GM18951 (cell line): Measurements from ENCODE around the gene ZC3H7A.

Experiments
- POLR2A ChIP-seq: IDR thresholded peaks from 4 replicates; pipeline ENCODE4 v1.6.1; 2011; ENCODE audit warnings: mild to moderate bottlenecking; ENCODE audit not compliant: insufficient read length, insufficient read depth; ENCODE audit errors: extremely low read depth
- in situ Hi-C: fragments of 300-500 bp; cut with MboI; formaldehyde crosslinking; loops from one replicate; pipeline ENCODE4 v1.12.0; 2022; ENCODE audit warnings: low sequenced_read_pairs, mixed read lengths, inconsistent platforms; ENCODE audit not compliant: unreplicated experiment

ZC3H7A gene

DNA sequence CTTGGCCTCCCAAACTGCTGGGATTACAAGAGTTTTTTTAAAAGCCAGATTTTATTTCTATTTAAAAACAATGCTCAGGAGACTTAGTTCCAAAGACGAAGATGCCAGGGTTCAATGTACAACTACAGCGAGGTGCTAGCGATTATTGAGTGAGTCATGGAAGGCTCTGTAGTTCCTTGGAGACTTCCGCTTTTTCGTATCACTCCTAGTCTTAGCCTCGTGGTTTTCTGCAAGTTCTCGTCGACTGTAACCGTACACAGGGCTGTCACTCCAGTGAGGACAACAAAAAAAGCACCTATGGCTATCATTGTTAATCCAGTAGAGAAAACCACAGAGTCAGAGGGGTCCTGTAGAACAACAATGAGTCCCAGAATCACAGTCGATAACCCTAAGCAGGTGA lies 22.7 kb upstream of the ZC3H7A start:
- in situ Hi-C loops = loop anchor here (25.0 kb wide), 2 partner anchors 407 to 857 kb away; no protein-coding TSS in a partner anchor
- no peak for TF ChIP-seq POLR2A

GRCh38 chr16:11818970-11819369 lies 21.9 kb upstream of the ZC3H7A start:
- in situ Hi-C loops = loop anchor here (25.0 kb wide), 2 partner anchors 407 to 857 kb away; no protein-coding TSS in a partner anchor

DNA sequence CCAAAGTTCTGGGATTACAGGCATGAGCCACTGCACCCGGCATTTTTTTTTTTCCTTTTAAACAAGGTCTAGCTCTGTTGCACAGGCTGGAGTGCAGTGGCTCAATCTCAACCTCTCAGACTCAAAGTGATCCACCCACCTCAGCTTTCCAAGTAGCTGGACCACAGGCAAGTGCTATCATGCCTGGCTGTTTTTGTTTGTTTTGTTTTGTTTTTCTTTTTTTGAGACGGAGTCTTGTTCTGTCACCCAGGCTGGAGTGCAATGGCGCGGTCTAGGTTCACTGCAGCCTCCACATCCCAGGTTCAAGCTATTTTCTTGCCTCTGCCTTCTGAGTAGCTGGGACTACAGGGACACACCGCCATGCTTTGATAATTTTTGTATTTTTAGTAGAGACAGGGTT lies 19.1 kb upstream of the ZC3H7A start:
- in situ Hi-C loops = loop anchor here (25.0 kb wide), 2 partner anchors 404 to 854 kb away; no protein-coding TSS in a partner anchor
- no peak for TF ChIP-seq POLR2A

- in situ Hi-C loops = loop anchor here (25.0 kb wide), 2 partner anchors 402 to 852 kb away; no protein-coding TSS in a partner anchor
Measured at GRCh38 chr16:11814800-11815199, 17.7 kb upstream of the ZC3H7A start.

- no peak for TF ChIP-seq POLR2A
- in situ Hi-C loops = loop anchor here (25.0 kb wide), 2 partner anchors 394 to 844 kb away; no protein-coding TSS in a partner anchor
Measured at GRCh38 chr16:11806721-11807120, 9.7 kb upstream of the ZC3H7A start.

DNA sequence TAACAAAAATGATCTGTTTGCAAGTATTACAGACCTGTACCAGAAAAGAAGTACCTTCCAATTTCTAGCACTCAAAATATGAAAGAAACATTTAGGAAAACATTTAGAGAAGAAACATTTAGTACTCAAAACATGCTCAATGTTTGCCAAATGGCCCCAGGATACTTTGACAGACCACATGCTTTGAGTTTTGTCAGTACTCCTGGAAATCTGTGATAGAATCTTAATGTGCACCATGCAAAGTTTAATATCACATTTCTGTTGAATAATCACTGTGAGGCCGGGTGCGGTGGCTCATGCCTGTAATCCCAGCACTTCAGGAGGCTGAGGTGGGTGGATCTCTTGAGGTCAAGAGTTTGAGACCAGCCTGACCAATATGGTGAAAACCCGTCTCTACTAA lies 8.5 kb upstream of the ZC3H7A start:
- in situ Hi-C loops = loop anchor here (25.0 kb wide), 2 partner anchors 393 to 843 kb away; no protein-coding TSS in a partner anchor
- no peak for TF ChIP-seq POLR2A

DNA sequence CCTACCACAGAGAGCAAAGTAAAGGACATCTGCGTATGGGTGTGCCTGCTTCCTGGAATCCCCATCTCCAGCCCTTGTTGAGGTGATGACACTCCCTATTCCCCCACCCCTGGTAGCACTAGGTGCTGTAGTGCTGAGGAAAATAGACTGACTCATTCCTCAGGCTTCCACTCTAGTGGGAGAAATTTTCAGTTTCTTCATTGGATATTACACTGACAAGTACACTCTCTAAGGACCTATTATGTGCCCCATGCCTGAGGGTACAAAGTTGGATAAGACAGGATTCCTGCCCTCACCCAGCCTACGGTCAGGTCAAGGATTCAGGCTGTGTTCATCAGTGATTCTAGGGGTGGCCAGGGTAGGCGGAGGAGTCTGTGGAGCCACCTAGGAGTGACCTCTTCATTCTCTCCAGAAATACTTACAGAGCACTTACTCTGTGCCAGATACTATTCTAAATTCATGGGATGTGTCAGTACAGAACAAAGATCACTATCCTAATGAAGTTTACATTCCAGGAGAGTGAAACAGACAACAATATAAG lies 4.5 kb upstream of the ZC3H7A start:
- no peak for TF ChIP-seq POLR2A
- in situ Hi-C loops = loop anchor here (25.0 kb wide), 2 partner anchors 389 to 839 kb away; no protein-coding TSS in a partner anchor

DNA sequence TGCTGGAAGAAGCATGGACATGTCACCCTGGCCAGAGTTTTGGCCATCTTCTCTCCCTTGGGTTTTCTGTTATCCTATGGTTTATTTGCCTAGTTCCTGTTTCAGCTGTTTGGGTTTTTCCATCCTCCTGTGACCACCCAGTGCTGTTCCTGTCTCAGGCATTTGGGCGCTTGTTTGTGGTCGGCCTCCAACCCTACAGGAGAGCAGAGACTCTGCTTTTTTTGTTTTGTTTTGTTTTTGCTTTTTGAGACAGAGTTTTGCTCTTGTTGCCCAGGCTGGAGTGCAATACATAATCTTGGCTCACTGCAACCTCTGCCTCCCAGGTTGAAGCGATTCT lies 3.3 kb upstream of the ZC3H7A start:
- in situ Hi-C loops = loop anchor here (25.0 kb wide), 2 partner anchors 388 to 838 kb away; no protein-coding TSS in a partner anchor

DNA sequence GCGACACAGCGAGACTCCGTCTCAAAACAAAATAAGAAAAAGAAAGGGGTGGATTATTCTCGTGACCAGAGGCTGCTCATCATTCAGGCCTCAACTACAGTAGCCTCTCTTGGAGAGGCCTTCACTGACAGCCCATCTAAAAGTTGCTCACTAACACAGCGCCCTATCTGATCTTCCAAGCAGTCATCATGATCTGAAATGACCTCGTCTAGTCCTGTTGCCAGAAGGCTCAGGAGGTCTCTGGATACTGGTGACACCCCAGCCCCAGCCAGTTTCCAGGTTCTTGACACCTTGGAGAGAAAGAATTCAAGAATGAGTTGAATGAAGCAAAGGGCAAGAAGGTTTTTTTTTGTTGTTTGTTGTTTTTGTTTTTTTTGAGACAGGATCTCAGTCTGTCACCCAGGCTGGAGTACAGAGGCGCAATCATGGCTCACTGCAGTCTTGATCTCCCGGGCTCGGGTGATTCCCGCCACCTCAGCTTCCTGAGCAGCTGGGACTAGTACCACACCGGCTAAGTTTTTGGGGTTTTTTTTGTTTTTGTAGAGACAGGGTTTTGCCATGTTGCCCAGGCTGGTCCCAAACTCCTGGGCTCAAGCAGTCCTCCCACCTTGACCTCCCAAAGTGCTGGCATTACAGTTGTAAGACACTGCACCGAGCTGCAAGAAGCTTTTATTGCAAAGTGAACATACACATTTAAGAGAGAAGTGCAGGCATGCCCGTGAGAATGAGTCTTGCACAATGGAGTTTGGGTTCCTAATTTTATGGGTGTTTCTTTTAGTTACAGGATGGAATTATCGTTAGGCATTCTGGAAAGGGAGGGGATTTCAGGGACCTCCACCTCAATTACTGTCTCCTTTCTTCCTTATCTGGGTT lies 2.7 kb upstream of the ZC3H7A start:
- in situ Hi-C loops = loop anchor here (25.0 kb wide), 2 partner anchors 387 to 837 kb away; no protein-coding TSS in a partner anchor
- no peak for TF ChIP-seq POLR2A

More for the DNA sequence above, 3.3 kb upstream of the ZC3H7A start:
- no peak for TF ChIP-seq POLR2A

DNA sequence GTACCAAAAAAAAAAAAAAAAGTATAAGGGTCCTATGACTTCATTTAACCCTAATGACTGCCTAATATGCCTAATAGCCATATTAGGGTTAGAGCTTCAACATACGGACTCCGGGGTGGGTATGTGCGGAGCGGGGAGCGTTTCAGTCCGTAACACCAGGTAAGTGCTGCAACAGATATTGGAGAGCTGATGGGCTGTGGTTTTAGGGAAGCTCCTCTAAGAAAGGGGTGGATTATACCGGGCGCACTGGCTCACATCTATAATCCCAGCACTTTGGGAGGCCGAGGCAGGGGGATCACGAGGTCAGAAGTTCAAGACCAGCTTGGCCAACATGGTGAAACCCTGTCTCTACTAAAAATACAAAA lies 1.9 kb upstream of the ZC3H7A start:
- TF ChIP-seq POLR2A = no peak
- in situ Hi-C loops = no loop called here

DNA sequence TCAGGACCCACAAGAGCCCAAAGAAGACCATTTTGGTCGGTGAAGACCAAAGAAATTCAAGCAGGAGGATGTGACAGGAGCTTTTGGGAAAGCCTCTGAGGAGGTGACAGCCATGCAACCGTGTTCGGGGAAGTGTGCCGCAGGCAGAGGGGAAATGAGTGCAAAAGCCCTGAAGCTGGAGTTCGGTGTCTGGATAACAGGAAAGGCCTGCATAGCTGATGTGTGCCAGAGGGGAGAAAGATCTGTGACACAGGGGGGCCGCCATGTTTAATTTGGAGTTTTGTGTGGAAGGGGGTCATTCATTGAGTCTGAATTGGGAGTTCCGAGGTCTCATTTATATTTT lies 870 bp upstream of the ZC3H7A start:
- in situ Hi-C loops = no loop called here
- TF ChIP-seq POLR2A = no peak

DNA sequence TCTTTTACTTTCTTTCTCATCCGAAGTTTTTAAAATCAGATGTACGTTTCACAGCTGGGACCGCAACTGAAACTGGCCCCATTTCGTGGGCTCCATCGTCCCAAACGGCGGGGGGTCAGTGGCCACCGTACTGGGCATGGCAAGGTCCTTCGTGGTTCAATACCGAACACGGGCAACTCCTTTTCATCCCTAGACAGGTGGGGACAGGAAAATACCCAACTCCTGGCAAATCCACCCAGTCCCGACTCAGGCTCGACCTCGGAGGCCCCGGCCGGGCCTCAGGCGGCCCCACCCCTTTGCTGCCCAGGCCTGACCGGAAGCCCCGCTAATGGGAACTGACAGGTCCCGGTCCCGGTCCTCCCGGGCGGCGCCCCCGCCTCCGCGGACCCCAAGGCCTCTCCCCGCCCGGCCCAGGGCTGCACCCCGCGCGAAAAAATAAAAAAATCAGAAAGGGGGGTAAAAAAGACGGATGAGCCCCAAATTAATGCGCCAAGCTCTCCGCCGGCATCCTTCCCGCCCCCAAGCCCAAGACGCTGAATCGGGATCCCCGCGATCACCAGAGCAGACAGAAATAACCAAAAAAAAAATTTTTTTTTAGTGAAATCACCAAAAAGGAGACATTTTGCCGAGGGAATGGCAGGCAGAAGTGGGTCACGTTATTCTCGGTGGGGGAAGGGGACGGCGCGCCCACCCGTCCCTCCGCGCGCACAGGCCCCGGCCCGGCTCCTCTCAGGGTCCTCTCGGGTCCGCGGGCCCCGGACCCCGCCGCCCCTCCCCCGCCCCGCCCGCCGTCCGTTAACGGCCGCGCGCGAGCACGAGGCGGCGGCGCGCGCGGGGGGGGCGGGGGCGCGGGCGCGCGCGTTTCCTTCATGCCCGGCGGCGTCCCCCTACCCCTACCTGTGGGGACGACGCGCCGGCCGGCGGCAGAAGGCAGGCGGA lies 562 bp downstream of the ZC3H7A start:
- in situ Hi-C loops = no loop called here
- TF ChIP-seq POLR2A = no peak

- in situ Hi-C loops = no loop called here
- no peak for TF ChIP-seq POLR2A
Measured at GRCh38 chr16:11795887-11796226, 1.2 kb downstream of the ZC3H7A start.
